Panc1 (cell line): ENCODE results near the gene ALPK3. TPM values are rescaled to one million over a fixed set of nuclear protein-coding genes. Genes with fewer than 3 reads are reported as not detected.

Experiments used
- ATAC-seq: fragments of 200-7000 bp; cut with Tn5 transposase; 2 replicates; pipeline ENCODE4 v1.9.1; 2020; ENCODE audit warnings: mild to moderate bottlenecking, moderate library complexity
- BruUV-seq: library from RNA; stranded (reverse); fragments of 400-500 nt; replicated peaks from 2 replicates; lab custom pipeline; 2021; lab: Mats Ljungman, UMichigan
- CTCF ChIA-PET: fragments of 300-600 bp; sonication (Branson Sonifier 250); formaldehyde crosslinking; loops from one replicate; lab custom pipeline; 2022; ENCODE audit warnings: antibody characterized with exemption; lab: Charles Lee
- POLR2A ChIA-PET: fragments of 300-600 bp; sonication (Branson Sonifier 250); formaldehyde crosslinking; loops from one replicate; lab custom pipeline; 2022; ENCODE audit warnings: antibody characterized with exemption; lab: Charles Lee
- DNase-seq: peaks from one replicate; pipeline ENCODE4 v3.0.0-alpha.2; 2010; ENCODE audit warnings: low read depth, low spot score
- H3K27ac ChIP-seq: 2 replicates; pipeline ENCODE4 v1.5.1; 2011; ENCODE audit warnings: mild to moderate bottlenecking, low read length, inconsistent platforms
- H3K27me3 ChIP-seq: fragments of 200-500 bp; sonication (Bioruptor generic); 2 replicates; pipeline ENCODE4 v1.6.0; 2014; ENCODE audit warnings: low read length, inconsistent platforms; ENCODE audit not compliant: control insufficient read depth, insufficient read depth
- H3K36me3 ChIP-seq: fragments of 200-500 bp; sonication (Bioruptor generic); 2 replicates; pipeline ENCODE4 v1.5.1; 2014; ENCODE audit warnings: inconsistent platforms, mild to moderate bottlenecking, low read length, moderate library complexity; ENCODE audit not compliant: control insufficient read depth, insufficient read depth
- H3K4me1 ChIP-seq: 2 replicates; pipeline ENCODE4 v1.5.1; 2011; ENCODE audit warnings: inconsistent platforms, mild to moderate bottlenecking, low read length, moderate library complexity; ENCODE audit not compliant: control insufficient read depth, insufficient read depth
- H3K4me3 ChIP-seq, 2 experiments: 2 replicates each; pipeline ENCODE4 v1.5.1; 2011 to 2012; ENCODE audit warnings: low read depth in 2 of 2, low read length in 2 of 2, mild to moderate bottlenecking in 2 of 2, inconsistent platforms in 1 of 2, moderate library complexity in 1 of 2
- H3K9me3 ChIP-seq: fragments of 200-500 bp; sonication (Bioruptor generic); 2 replicates; pipeline ENCODE4 v1.5.1; 2014; ENCODE audit warnings: low read depth, mild to moderate bottlenecking, inconsistent platforms, low read length, moderate library complexity; ENCODE audit not compliant: control insufficient read depth, insufficient read depth
- POLR2AphosphoS5 ChIP-seq: IDR thresholded peaks from 2 replicates; pipeline ENCODE4 v1.6.1; 2012; ENCODE audit warnings: mild to moderate bottlenecking, low read depth, low read length, moderate library complexity
- REST ChIP-seq, 2 experiments: IDR thresholded peaks; 2 replicates each; pipeline ENCODE4 v1.6.1; 2011 to 2012; ENCODE audit warnings: low read depth in 2 of 2, control low read depth in 1 of 2, low read length in 1 of 2, mild to moderate bottlenecking in 1 of 2, moderate library complexity in 1 of 2; ENCODE audit not compliant: insufficient read depth in 1 of 2
- SIN3A ChIP-seq: IDR thresholded peaks from 2 replicates; pipeline ENCODE4 v1.6.1; 2012; ENCODE audit warnings: low read depth, mild to moderate bottlenecking, low read length, moderate library complexity, borderline replicate concordance; ENCODE audit not compliant: insufficient read depth
- TCF7L2 ChIP-seq: IDR thresholded peaks from 2 replicates; pipeline ENCODE4 v1.6.1; 2011; ENCODE audit warnings: mild to moderate bottlenecking, low read depth, low read length, inconsistent platforms
- in situ Hi-C: cut with HindIII; loops from 2 replicates; pipeline ENCODE4 v1.10.0; 2016; ENCODE audit warnings: low sequenced_read_pairs, low pct_unique_long_range_greater_than_20kb
- intact Hi-C: fragments of 100-400 bp; cut with micrococcal nuclease; formaldehyde crosslinking; loops from one replicate; pipeline ENCODE4 v1.10.0; 2022; ENCODE audit not compliant: unreplicated experiment
- total RNA-seq: library from RNA; stranded (reverse); gene quantifications from one replicate; pipeline ENCODE4 v1.2.1, GENCODE V29; 2021; ENCODE audit not compliant: unreplicated experiment
- TF ChIP-seq, protein P1 (sequence below): fragments of 450-650 bp; IDR thresholded peaks from 2 replicates; pipeline ENCODE4 v1.5.1; 2017; ENCODE audit warnings: mild to moderate bottlenecking

Gene ALPK3
- total RNA-seq, 1 experiment from 2014 or later = 1.0 TPM

GRCh38 chr15:84798436-84798946 lies 18.7 kb upstream of the ALPK3 start:
- Histone ChIP-seq H3K4me1 (no peaks in the 10 kb centered on the region), H3K27me3 (no peaks in the 10 kb centered on the region), H3K4me3 (no peak overlapping the region), H3K27ac (no peak overlapping the region), H3K9me3 (no peaks in the 10 kb centered on the region), H3K36me3 (peaks cover 11% of the 10 kb centered on the region; the same call in 1 of the 2 replicates)
- TF ChIP-seq REST (IDR thresholded peaks at IDR 0.05; ENCODE audit: insufficient read depth in 1 of 2, low read depth in 2 of 2, low read length in 1 of 2) (no peak), POLR2AphosphoS5 (no peak), SIN3A (no peak), TCF7L2 (no peak)
- TF ChIP-seq, protein P1, sequence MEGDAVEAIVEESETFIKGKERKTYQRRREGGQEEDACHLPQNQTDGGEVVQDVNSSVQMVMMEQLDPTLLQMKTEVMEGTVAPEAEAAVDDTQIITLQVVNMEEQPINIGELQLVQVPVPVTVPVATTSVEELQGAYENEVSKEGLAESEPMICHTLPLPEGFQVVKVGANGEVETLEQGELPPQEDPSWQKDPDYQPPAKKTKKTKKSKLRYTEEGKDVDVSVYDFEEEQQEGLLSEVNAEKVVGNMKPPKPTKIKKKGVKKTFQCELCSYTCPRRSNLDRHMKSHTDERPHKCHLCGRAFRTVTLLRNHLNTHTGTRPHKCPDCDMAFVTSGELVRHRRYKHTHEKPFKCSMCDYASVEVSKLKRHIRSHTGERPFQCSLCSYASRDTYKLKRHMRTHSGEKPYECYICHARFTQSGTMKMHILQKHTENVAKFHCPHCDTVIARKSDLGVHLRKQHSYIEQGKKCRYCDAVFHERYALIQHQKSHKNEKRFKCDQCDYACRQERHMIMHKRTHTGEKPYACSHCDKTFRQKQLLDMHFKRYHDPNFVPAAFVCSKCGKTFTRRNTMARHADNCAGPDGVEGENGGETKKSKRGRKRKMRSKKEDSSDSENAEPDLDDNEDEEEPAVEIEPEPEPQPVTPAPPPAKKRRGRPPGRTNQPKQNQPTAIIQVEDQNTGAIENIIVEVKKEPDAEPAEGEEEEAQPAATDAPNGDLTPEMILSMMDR = no peak
- intact Hi-C loops (no loop called here), in situ Hi-C loops (no loop called here)
- ChIA-PET POLR2A (no interaction called here), CTCF (no interaction called here)
- no TSS peak for BruUV-seq
- no peak for DNase-seq
- ATAC-seq = no peak

DNA sequence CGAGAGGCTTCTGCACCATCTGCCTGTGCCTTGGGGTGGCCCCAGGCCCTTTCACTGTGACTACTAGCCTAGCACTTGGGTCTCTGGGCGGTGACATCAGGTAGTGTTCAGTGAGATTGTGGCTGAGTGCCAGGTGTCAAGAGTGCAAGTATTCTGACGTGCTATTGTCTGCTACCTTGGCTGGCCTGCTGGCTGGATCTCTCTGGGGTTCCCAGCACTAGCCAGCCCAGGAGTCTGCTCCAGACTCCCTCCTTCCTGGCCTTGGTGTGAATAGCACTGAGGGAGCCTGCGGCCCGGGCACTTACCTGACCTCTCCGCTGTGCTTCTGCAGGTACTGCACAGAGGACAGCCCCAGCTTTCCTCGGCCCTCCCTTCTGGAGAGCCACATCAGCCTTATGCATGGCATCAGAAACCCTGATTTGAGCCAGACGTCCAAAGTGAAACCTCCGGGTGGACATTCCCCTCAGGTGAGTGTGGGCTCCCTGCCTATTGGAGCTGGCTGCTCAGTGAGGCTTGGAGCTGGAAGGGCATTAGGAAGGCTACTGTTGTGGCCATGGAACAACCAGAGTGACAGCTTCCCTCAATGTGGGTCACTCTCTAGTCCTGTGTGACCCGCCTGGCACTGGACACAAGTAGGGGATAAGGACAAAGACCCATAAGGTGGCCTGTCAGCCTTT lies 17.5 kb upstream of the ALPK3 start:
- no peaks in the 10 kb centered on the region for H3K9me3 ChIP-seq
- TF ChIP-seq SIN3A = no peak
- TF ChIP-seq REST (IDR thresholded peaks at IDR 0.05; ENCODE audit: insufficient read depth in 1 of 2, low read depth in 2 of 2, low read length in 1 of 2) = no peak
- TF ChIP-seq TCF7L2 = no peak
- TF ChIP-seq, protein P1 = no peak
- no peak for TF ChIP-seq POLR2AphosphoS5
- H3K4me1 ChIP-seq = no peaks in the 10 kb centered on the region
- no peak overlapping the region for H3K27ac ChIP-seq
- no TSS peak for BruUV-seq
- no peaks in the 10 kb centered on the region for H3K27me3 ChIP-seq
- H3K4me3 ChIP-seq = no peak overlapping the region
- H3K36me3 ChIP-seq = peaks cover 13% of the 10 kb centered on the region; the same call in 1 of the 2 replicates
- ATAC-seq (peak; percentile 52), DNase-seq (no peak)
- in situ Hi-C loops = no loop called here
- intact Hi-C loops = no loop called here
- ChIA-PET CTCF (no interaction called here), POLR2A (no interaction called here)
